Activated CD8-positive, alpha-beta memory T cell treated with anti-CD3 and anti-CD28 coated beads, Interleukin-2, amount 50 U/mL, for 1 hour (primary cell): ENCODE data around the gene IMPG1.

ENCODE experiments used
- DNase-seq: peaks from one replicate; pipeline ENCODE4 v3.0.0-alpha.2; 2020; ENCODE audit errors: extremely low read depth

IMPG1 gene

DNA sequence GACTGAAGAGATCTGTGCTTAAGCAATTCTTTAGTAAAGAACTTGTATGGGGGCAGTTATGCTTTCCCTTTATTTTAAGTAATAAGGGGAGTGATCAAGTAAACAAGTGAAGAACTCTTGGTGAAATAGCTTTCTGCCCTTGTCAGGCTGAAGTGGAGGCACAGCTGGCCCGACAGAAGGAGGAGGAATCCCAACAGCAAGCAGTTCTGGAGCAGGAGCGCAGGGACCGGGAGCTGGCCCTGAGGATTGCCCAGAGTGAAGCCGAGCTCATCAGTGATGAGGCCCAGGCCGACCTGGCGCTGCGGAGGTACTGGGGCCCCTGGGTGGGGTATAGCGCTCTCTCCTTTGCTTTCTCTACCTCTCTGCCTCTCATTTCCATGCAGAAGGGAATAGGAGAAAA lies 180.1 kb downstream of the IMPG1 start:
- no peak for DNase-seq

DNA sequence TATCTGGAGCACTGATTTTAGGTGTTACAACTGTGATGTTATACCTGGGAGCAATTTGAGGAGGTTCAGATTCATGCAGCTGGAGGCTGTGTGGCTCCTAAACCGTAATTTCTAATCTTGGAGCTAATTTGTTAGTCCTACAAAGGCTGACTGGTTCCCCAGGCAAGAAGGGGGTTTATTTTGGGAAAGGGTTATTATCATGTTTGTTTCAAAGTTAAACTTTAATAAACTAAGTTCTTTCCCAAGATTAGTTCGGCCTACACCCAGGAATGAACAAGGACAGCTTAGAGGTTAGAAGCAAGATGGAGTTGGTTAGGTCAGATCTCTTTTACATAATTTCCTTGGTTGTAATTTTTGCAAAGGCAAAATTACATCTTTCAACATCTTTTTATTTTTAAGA lies 187.6 kb downstream of the IMPG1 start:
- DNase-seq: no peak

DNA sequence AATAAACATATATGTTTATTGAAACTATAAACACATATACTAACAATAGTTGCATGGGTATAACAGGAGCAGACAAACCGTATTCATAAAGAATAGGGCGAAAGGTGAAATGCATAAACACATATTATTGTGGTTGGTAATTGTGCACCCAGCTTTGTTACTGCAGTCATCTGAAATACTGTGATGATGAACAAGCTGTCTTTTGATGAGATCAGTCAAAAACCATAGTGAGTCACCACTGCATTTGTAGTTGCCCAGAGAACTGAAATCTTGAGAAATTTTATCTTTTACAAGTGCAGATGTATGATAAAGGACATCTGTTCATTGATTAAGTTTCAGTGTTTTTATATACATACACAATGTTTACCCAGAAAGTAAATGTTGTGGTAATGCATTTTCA lies 189.7 kb downstream of the IMPG1 start:
- DNase-seq: no peak

DNA sequence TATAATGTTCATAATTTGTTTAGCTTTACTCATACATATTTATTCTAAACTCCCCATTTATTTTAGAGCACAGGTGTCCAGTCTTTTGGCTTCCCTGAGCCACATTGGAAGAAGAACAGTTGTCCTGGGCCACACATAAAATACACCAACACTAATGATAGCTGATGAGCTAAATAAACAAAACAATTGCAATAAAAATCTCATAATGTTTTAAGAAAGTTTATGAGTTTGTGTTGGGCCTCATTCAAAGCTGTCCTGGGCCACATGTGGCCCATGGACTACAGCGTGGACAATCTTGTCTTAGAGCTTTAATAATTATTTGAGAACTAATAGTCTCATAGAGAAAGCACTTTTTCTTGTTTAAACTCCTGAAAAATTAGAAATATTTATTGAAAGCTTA lies 192.2 kb downstream of the IMPG1 start:
- DNase-seq: no peak

DNA sequence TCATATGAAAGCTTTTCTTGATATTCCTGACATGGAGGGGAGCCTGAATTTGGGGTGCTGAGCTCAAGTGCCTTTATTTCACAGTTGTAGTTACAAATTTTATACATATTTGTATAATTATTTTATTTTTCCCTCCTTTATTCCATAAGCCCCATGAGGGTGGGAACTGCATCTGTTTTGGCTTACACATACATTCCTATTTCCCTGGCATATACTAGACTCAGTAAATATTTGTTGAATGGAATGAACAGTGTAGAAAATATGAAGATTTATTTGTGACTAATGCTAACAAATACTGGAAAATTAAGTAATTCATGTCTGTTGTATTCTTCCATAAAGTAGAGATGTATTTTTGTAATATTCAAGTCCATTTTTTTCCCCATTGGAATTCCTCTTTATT lies 196.3 kb downstream of the IMPG1 start:
- no peak for DNase-seq

DNA sequence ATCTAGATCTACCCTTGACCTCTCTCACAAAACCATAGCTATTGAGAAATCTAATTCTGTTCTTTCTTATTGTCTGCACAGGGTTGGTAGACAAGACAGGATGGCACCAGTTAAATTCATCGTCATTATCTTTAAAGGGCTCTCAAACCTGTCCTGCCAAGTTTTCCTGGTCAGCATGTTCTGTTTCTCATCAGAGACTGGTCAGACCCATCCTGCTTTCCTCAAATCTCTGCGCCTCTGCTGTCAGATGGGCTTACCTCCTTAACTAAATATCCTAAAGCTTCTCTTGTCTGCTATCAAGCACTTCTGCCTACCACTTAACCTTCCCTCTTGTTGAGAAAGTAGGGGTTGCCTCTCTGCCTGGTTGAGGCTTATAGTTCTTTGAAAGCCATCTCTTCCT lies 198.2 kb downstream of the IMPG1 start:
- no peak for DNase-seq
